ENCODE data around the gene LRMDA.

DNA sequence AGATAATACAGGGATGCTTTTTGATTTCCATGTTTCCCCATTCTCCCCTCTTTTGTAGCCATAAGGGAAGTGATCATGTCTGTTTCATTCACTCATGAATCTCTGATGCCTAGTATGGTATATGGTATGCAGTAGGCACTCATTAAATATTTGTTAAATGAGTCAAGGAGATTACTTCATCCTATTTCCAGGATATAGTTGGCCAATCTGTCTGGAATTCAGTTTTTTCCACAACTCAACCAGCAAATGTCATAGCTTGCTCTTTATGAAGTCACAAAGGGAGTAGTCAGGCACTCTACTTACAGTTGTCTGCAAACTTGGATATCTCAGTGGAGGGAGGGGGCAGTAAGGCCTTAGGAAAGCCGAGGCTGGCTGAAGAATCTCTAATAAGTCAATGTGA, 853.6 kb downstream of the LRMDA start:
- TF ChIP-seq, protein P1, sequence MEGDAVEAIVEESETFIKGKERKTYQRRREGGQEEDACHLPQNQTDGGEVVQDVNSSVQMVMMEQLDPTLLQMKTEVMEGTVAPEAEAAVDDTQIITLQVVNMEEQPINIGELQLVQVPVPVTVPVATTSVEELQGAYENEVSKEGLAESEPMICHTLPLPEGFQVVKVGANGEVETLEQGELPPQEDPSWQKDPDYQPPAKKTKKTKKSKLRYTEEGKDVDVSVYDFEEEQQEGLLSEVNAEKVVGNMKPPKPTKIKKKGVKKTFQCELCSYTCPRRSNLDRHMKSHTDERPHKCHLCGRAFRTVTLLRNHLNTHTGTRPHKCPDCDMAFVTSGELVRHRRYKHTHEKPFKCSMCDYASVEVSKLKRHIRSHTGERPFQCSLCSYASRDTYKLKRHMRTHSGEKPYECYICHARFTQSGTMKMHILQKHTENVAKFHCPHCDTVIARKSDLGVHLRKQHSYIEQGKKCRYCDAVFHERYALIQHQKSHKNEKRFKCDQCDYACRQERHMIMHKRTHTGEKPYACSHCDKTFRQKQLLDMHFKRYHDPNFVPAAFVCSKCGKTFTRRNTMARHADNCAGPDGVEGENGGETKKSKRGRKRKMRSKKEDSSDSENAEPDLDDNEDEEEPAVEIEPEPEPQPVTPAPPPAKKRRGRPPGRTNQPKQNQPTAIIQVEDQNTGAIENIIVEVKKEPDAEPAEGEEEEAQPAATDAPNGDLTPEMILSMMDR (conservative IDR thresholded peaks at IDR 0.05; ENCODE audit: low read depth, low read length), result no peak
- no peak for TF ChIP-seq EZH2 (IDR thresholded peaks at IDR 0.05; ENCODE audit: low read length, unreplicated experiment)
